GM19035 (cell line): ENCODE data around the gene CXCL14.

Experiments used
- ATAC-seq: cut with Tn5 transposase; IDR thresholded peaks from one replicate; pipeline ENCODE4 v1.9.1; 2021; ENCODE audit not compliant: unreplicated experiment

CXCL14 gene

GRCh38 chr5:135578685-135579341, at the start of gene CXCL14:
TSS of gene CXCL14 (minus strand) at chr5:135578991. CDS start at chr5:135578778, 213 bp downstream.
- ATAC-seq = no peak

GRCh38 chr5:135626636-135627035, 47.8 kb upstream of the CXCL14 start:
- no peak for ATAC-seq

- ATAC-seq = no peak
Observed at GRCh38 chr5:135625961-135626360, 47.2 kb upstream of the CXCL14 start.

- ATAC-seq = no peak
Observed at GRCh38 chr5:135625486-135625885, 46.7 kb upstream of the CXCL14 start.

- no peak for ATAC-seq
Observed at GRCh38 chr5:135625061-135625460, 46.3 kb upstream of the CXCL14 start.

GRCh38 chr5:135623186-135623715, 44.5 kb upstream of the CXCL14 start:
- ATAC-seq = no peak

- ATAC-seq = no peak
Observed at GRCh38 chr5:135615581-135616260, 36.9 kb upstream of the CXCL14 start.

GRCh38 chr5:135615171-135615570, 36.4 kb upstream of the CXCL14 start:
- no peak for ATAC-seq

- no peak for ATAC-seq
Observed at GRCh38 chr5:135609981-135610380, 31.2 kb upstream of the CXCL14 start.

GRCh38 chr5:135608761-135609443, 30.1 kb upstream of the CXCL14 start:
- ATAC-seq = no peak

GRCh38 chr5:135608361-135608760, 29.6 kb upstream of the CXCL14 start:
- no peak for ATAC-seq

GRCh38 chr5:135606431-135606830, 27.6 kb upstream of the CXCL14 start:
- ATAC-seq = no peak

- no peak for ATAC-seq
Observed at GRCh38 chr5:135605221-135605620, 26.4 kb upstream of the CXCL14 start.

- ATAC-seq = no peak
Observed at GRCh38 chr5:135604056-135604455, 25.3 kb upstream of the CXCL14 start.

GRCh38 chr5:135602882-135603721, 24.3 kb upstream of the CXCL14 start:
- ATAC-seq = no peak

- ATAC-seq = no peak
Observed at GRCh38 chr5:135601466-135601865, 22.7 kb upstream of the CXCL14 start.

- no peak for ATAC-seq
Observed at GRCh38 chr5:135600971-135601381, 22.2 kb upstream of the CXCL14 start.

GRCh38 chr5:135600152-135600570, 21.4 kb upstream of the CXCL14 start:
- ATAC-seq = no peak

GRCh38 chr5:135599421-135600151, 20.8 kb upstream of the CXCL14 start:
- ATAC-seq = no peak

- ATAC-seq = no peak
Observed at GRCh38 chr5:135598691-135599395, 20.1 kb upstream of the CXCL14 start.
